Fibroblast of lung (primary cell): ENCODE data around the gene CAVIN2. TPM values are rescaled to one million over a fixed set of nuclear protein-coding genes. Genes with fewer than 3 reads are reported as not detected.

Experiments
- DNase-seq, 2 donors: peaks; one replicate each; pipeline versions ENCODE4 v3.0.0 to v3.0.0-alpha.2; 2010; ENCODE audit warnings: low read depth in 2 of 2
- H2AFZ ChIP-seq: 2 replicates; pipeline ENCODE4 v1.5.1; 2012; ENCODE audit warnings: low read length, control low read depth, inconsistent platforms
- H3K27ac ChIP-seq: 2 replicates; pipeline ENCODE4 v1.5.1; 2011; ENCODE audit warnings: low read length, control low read depth; ENCODE audit not compliant: insufficient read depth
- H3K27me3 ChIP-seq: 2 replicates; pipeline ENCODE4 v1.5.1; 2011; ENCODE audit warnings: mild to moderate bottlenecking, low read length; ENCODE audit not compliant: control insufficient read depth, insufficient read depth
- H3K36me3 ChIP-seq: 2 replicates; pipeline ENCODE4 v1.5.1; 2011; ENCODE audit warnings: low read length; ENCODE audit not compliant: control insufficient read depth, insufficient read depth
- H3K4me1 ChIP-seq: 2 replicates; pipeline ENCODE4 v1.5.1; 2011; ENCODE audit warnings: low read length; ENCODE audit not compliant: control insufficient read depth, insufficient read depth; ENCODE audit errors: extremely low read depth
- H3K4me2 ChIP-seq: 2 replicates; pipeline ENCODE4 v1.5.1; 2011; ENCODE audit warnings: low read length, control low read depth; ENCODE audit not compliant: insufficient read depth; ENCODE audit errors: extremely low read depth
- H3K4me3 ChIP-seq, 4 experiments: fragments of 200-600 bp in 1 of 4; sonication (generic) in 1 of 4; replicated peaks in 1 of 4; 2 replicates each; pipeline ENCODE4 v1.5.1; 2011 to 2016; ENCODE audit warnings: low read length in 4 of 4, low read depth in 3 of 4, mild to moderate bottlenecking in 3 of 4, control low read depth in 2 of 4, inconsistent platforms in 1 of 4, mixed read lengths in 1 of 4; ENCODE audit not compliant: insufficient read depth in 1 of 4; ENCODE audit errors: control extremely low read depth in 1 of 4
- H3K79me2 ChIP-seq: 2 replicates; pipeline ENCODE4 v1.5.1; 2012; ENCODE audit warnings: mild to moderate bottlenecking, low read length, inconsistent platforms; ENCODE audit not compliant: control insufficient read depth, insufficient read depth
- H3K9ac ChIP-seq: 2 replicates; pipeline ENCODE4 v1.5.1; 2011; ENCODE audit warnings: mild to moderate bottlenecking, low read length, control low read depth; ENCODE audit not compliant: insufficient read depth
- H3K9me3 ChIP-seq: 2 replicates; pipeline ENCODE4 v1.5.1; 2012; ENCODE audit warnings: low read depth, low read length; ENCODE audit not compliant: control insufficient read depth, insufficient read depth
- H4K20me1 ChIP-seq: 2 replicates; pipeline ENCODE4 v1.5.1; 2011; ENCODE audit warnings: low read length; ENCODE audit not compliant: control insufficient read depth, insufficient read depth; ENCODE audit errors: extremely low read depth
- CTCF ChIP-seq, 2 donors: IDR thresholded peaks in 1 of 2; conservative IDR thresholded peaks in 1 of 2; 1 replicate in 1 of 2; 2 replicates in 1 of 2; pipeline ENCODE4 v1.5.1; 2011 to 2012; ENCODE audit warnings: low read length in 2 of 2, control low read depth in 1 of 2, inconsistent platforms in 1 of 2, low read depth in 1 of 2, mild to moderate bottlenecking in 1 of 2
- EZH2 ChIP-seq: IDR thresholded peaks from 2 replicates; pipeline ENCODE4 v1.5.1; 2012; ENCODE audit warnings: low read length, control low read depth, mild to moderate bottlenecking; ENCODE audit errors: missing control alignments
- polyA plus RNA-seq, 2 donors: library from polyadenylated mRNA; depleted of rRNA in 1 of 2; stranded (reverse) in 1 of 2; unstranded in 1 of 2; fragments of >200 nt; gene quantifications; 2 replicates each; pipeline ENCODE4 v1.2.1, GENCODE V29; 2011 to 2012; ENCODE audit warnings: missing spikeins in 1 of 2
- total RNA-seq: library from RNA; depleted of rRNA; stranded (reverse); fragments of >200 nt; gene quantifications from 2 replicates; pipeline ENCODE4 v1.2.1, GENCODE V29; 2014

Gene CAVIN2
- total and polyA plus RNA-seq, 2 donors (not counting 1 experiment from before 2014, with no cell fraction given) = 25.1 to 28.1 TPM

- no peak overlapping the region for H3K27ac ChIP-seq
- no peaks in the 10 kb centered on the region for H4K20me1 ChIP-seq
- no peak overlapping the region for H3K9ac ChIP-seq
- no peak overlapping the region for H2AFZ ChIP-seq
- H3K4me3 ChIP-seq = no peak overlapping the region
- peak in 1 of 2 donors; percentile 71 for DNase-seq
- no peaks in the 10 kb centered on the region for H3K79me2 ChIP-seq
- no peak for TF ChIP-seq EZH2
- TF ChIP-seq CTCF (conservative IDR thresholded peaks at IDR 0.05 in 1 of 2, IDR thresholded peaks at IDR 0.05 in 1 of 2; ENCODE audit: low read depth in 1 of 2, low read length in 2 of 2) = no peak
- H3K9me3 ChIP-seq = no peaks in the 10 kb centered on the region
- H3K36me3 ChIP-seq = no peaks in the 10 kb centered on the region
- no peak overlapping the region for H3K4me2 ChIP-seq
- H3K4me1 ChIP-seq = no peaks in the 10 kb centered on the region
- H3K27me3 ChIP-seq = no peaks in the 10 kb centered on the region
These were observed 54.8 kb downstream of the CAVIN2 start for GRCh38 chr2:191791953-191792560.

DNA sequence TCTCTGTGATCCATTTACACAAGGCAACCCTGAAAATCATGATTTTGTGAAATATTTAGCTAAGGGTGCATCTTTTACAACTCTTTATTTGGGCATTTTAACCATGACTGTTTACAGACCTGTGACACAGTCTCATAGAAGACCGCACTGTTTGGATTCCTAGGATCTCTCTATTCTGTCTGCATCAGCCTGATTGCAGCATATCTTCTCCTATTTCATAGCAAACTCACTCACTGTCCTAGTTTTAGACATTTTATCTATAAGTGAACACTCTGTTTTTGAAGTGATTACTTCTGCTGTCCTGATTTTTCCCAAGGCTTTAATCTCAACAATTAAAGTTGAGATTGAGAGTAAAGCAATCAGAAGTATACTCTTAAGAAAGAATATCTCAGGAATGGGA, 56.2 kb downstream of the CAVIN2 start:
- Histone ChIP-seq H3K27me3 (no peaks in the 10 kb centered on the region), H3K9me3 (no peaks in the 10 kb centered on the region), H3K36me3 (no peaks in the 10 kb centered on the region), H3K9ac (no peak overlapping the region), H3K79me2 (no peaks in the 10 kb centered on the region), H2AFZ (no peak overlapping the region), H3K4me1 (no peaks in the 10 kb centered on the region), H3K27ac (no peak overlapping the region), H4K20me1 (no peaks in the 10 kb centered on the region), H3K4me3 (no peak overlapping the region), H3K4me2 (no peak overlapping the region)
- TF ChIP-seq EZH2 (no peak), CTCF (conservative IDR thresholded peaks at IDR 0.05 in 1 of 2, IDR thresholded peaks at IDR 0.05 in 1 of 2; ENCODE audit: low read depth in 1 of 2, low read length in 2 of 2) (no peak)
- DNase-seq = peak; percentile 18 to 36

DNA sequence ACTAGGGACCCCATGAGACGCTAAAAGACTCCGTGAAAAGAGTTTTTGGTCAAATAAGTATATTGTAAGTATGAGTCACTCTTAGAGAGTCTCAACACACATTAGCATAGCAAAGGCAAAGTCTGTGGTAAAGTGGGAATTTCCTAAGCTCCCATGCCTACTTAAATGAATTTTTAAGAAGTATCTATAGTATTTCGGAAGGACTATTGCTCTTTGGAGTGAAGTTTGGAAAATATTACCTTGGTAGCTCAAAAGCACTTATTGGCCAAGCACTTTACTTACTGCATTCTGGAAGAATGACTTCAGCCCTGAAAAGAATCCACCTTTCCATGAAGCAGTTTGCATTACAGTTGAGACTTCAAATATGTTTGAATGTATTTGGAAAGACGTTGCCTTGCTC, 57.1 kb downstream of the CAVIN2 start:
- DNase-seq = peak; percentile 10 to 84
- no peaks in the 10 kb centered on the region for H3K4me1 ChIP-seq
- no peaks in the 10 kb centered on the region for H3K36me3 ChIP-seq
- H4K20me1 ChIP-seq = no peaks in the 10 kb centered on the region
- no peaks in the 10 kb centered on the region for H3K79me2 ChIP-seq
- no peaks in the 10 kb centered on the region for H3K9me3 ChIP-seq
- no peak for TF ChIP-seq EZH2
- TF ChIP-seq CTCF (conservative IDR thresholded peaks at IDR 0.05 in 1 of 2, IDR thresholded peaks at IDR 0.05 in 1 of 2; ENCODE audit: low read depth in 1 of 2, low read length in 2 of 2) = no peak
- H3K27me3 ChIP-seq = no peaks in the 10 kb centered on the region
- no peak overlapping the region for H3K27ac ChIP-seq
- no peak overlapping the region for H3K4me3 ChIP-seq
- no peak overlapping the region for H3K4me2 ChIP-seq
- no peak overlapping the region for H3K9ac ChIP-seq
- H2AFZ ChIP-seq = no peak overlapping the region
